H1 (cell line): Measurements from ENCODE around the gene IQSEC3.

Source experiments
- ATF2 ChIP-seq: IDR thresholded peaks from 2 replicates; pipeline ENCODE4 v1.6.1; 2012; ENCODE audit warnings: low read length, inconsistent platforms
- CHD2 ChIP-seq: IDR thresholded peaks from 2 replicates; pipeline ENCODE4 v1.6.1; 2012; ENCODE audit warnings: low read length, improper control_type of control experiment
- CTCF ChIP-seq, 3 experiments: IDR thresholded peaks; 1 replicate in 2 of 3; 2 replicates in 1 of 3; pipeline versions ENCODE4 v1.5.1 to v1.6.1; 2011; ENCODE audit warnings: low read length in 3 of 3, mild to moderate bottlenecking in 3 of 3, inconsistent platforms in 2 of 3, low read depth in 1 of 3, moderate library complexity in 1 of 3; ENCODE audit not compliant: insufficient read depth in 1 of 3; ENCODE audit errors: control extremely low read depth in 1 of 3
- GTF2F1 ChIP-seq: IDR thresholded peaks from 2 replicates; pipeline ENCODE4 v1.6.1; 2012; ENCODE audit warnings: low read depth, low read length, improper control_type of control experiment, borderline replicate concordance
- HDAC2 ChIP-seq, 2 experiments: fragments of 300-600 bp in 1 of 2; sonication (generic) in 1 of 2; IDR thresholded peaks; 2 replicates each; pipeline ENCODE4 v1.6.1; 2011 to 2012; ENCODE audit warnings: low read depth in 2 of 2, low read length in 2 of 2, mild to moderate bottlenecking in 2 of 2, moderate library complexity in 2 of 2, borderline replicate concordance in 1 of 2, inconsistent platforms in 1 of 2
- POLR2A ChIP-seq, 2 experiments: IDR thresholded peaks; 1 replicate in 1 of 2; 2 replicates in 1 of 2; pipeline ENCODE4 v1.6.1; 2011; ENCODE audit warnings: low read depth in 2 of 2, low read length in 2 of 2, mild to moderate bottlenecking in 2 of 2; ENCODE audit errors: control extremely low read depth in 1 of 2
- SIX5 ChIP-seq: IDR thresholded peaks from 2 replicates; pipeline ENCODE4 v1.6.1; 2011; ENCODE audit warnings: mild to moderate bottlenecking, low read depth, low read length
- SRF ChIP-seq: IDR thresholded peaks from 2 replicates; pipeline ENCODE4 v1.6.1; 2011; ENCODE audit warnings: mild to moderate bottlenecking, low read depth, low read length, moderate library complexity
- TAF1 ChIP-seq: IDR thresholded peaks from 2 replicates; pipeline ENCODE4 v1.6.1; 2011; ENCODE audit warnings: mild to moderate bottlenecking, low read depth, low read length
- USF2 ChIP-seq: IDR thresholded peaks from 2 replicates; pipeline ENCODE4 v1.6.1; 2011; ENCODE audit warnings: low read length, improper control_type of control experiment

- TF ChIP-seq TAF1 (no peak), CHD2 (no peak), POLR2A (IDR thresholded peaks at IDR 0.05; ENCODE audit: control extremely low read depth in 1 of 2, low read depth in 2 of 2, low read length in 2 of 2) (no peak), HDAC2 (IDR thresholded peaks at IDR 0.05; ENCODE audit: borderline replicate concordance in 1 of 2, low read depth in 2 of 2, low read length in 2 of 2) (no peak), CTCF (IDR thresholded peaks at IDR 0.05; ENCODE audit: control extremely low read depth in 1 of 3, insufficient read depth in 1 of 3, low read depth in 1 of 3, low read length in 3 of 3) (no peak), SIX5 (no peak), USF2 (no peak), GTF2F1 (no peak), SRF (no peak), ATF2 (no peak)
Observed at GRCh38 chr12:117311-117710, 50.7 kb downstream of the IQSEC3 start.
